Activated CD8-positive, alpha-beta T cell treated with anti-CD3 and anti-CD28 coated beads for 36 hours (primary cell): ENCODE data around the gene ENTPD3. TPM values are rescaled to one million over a fixed set of nuclear protein-coding genes. Genes with fewer than 3 reads are reported as not detected.
A peak's percentile ranks its signal among the peaks of the same experiment; 100 is the strongest.

Experiments
- ATAC-seq: fragments of 200-7000 bp; cut with Tn5 transposase; one replicate; pipeline ENCODE4 v1.10.0; 2021; ENCODE audit warnings: mild to moderate bottlenecking, moderate library complexity
- CTCF ChIA-PET: fragments of 350-600 bp; sonication (Branson Sonifier 250); formaldehyde crosslinking; loops from one replicate; lab custom pipeline; 2021; ENCODE audit warnings: antibody characterized with exemption; lab: Charles Lee
- POLR2A ChIA-PET: fragments of 350-600 bp; sonication (Branson Sonifier 250); formaldehyde crosslinking; loops from one replicate; lab custom pipeline; 2021; ENCODE audit warnings: antibody characterized with exemption; lab: Charles Lee
- DNase-seq: peaks from one replicate; pipeline ENCODE4 v3.0.0-alpha.2; 2020
- H3K27ac Mint-ChIP-seq: one replicate; pipeline ENCODE4 v1.8.0; 2021; ENCODE audit warnings: mild to moderate bottlenecking, mixed read lengths
- H3K27me3 Mint-ChIP-seq: one replicate; pipeline ENCODE4 v1.8.0; 2021; ENCODE audit warnings: mixed read lengths
- H3K36me3 Mint-ChIP-seq: one replicate; pipeline ENCODE4 v1.8.0; 2021; ENCODE audit warnings: low read depth, mixed read lengths
- H3K4me1 Mint-ChIP-seq: one replicate; pipeline ENCODE4 v1.8.0; 2021; ENCODE audit warnings: low read depth, mixed read lengths
- H3K4me3 Mint-ChIP-seq: one replicate; pipeline ENCODE4 v1.8.0; 2021; ENCODE audit warnings: mild to moderate bottlenecking, moderate library complexity, mixed read lengths
- H3K9me3 Mint-ChIP-seq: one replicate; pipeline ENCODE4 v1.8.0; 2021; ENCODE audit warnings: mixed read lengths
- intact Hi-C: fragments of 100-400 bp; cut with micrococcal nuclease; formaldehyde crosslinking; loops from one replicate; pipeline ENCODE4 v1.10.0; 2022
- total RNA-seq, 2 experiments: library from RNA; stranded (reverse); gene quantifications; one replicate each; pipeline ENCODE4 v1.2.3, GENCODE V29; 2021
- TF ChIP-seq, protein P1 (sequence below): fragments of 200-600 bp; IDR thresholded peaks from one replicate; pipeline ENCODE4 v1.8.0; 2022; ENCODE audit warnings: antibody characterized with exemption, mild to moderate bottlenecking

Gene ENTPD3
- total RNA-seq, 2 experiments from 2014 or later: not detected

GRCh38 chr3:40414270-40414669 is 27.3 kb downstream of the ENTPD3 start:
- CTCF ChIA-PET: interaction anchor here (0.7 kb wide), 1 partner anchor 11 kb away, joined by 3 read pairs; no protein-coding TSS in a partner anchor
- Mint-ChIP-seq H3K27me3 (peaks cover 11% of the 10 kb centered on the region), H3K36me3 (no peaks in the 10 kb centered on the region), H3K4me1 (no peaks in the 10 kb centered on the region), H3K9me3 (no peaks in the 10 kb centered on the region), H3K4me3 (no peak overlapping the region), H3K27ac (no peak overlapping the region)
- ATAC-seq (no peak), DNase-seq (no peak)
- intact Hi-C loops: no loop called here
- POLR2A ChIA-PET: no interaction called here
- TF ChIP-seq, protein P1, sequence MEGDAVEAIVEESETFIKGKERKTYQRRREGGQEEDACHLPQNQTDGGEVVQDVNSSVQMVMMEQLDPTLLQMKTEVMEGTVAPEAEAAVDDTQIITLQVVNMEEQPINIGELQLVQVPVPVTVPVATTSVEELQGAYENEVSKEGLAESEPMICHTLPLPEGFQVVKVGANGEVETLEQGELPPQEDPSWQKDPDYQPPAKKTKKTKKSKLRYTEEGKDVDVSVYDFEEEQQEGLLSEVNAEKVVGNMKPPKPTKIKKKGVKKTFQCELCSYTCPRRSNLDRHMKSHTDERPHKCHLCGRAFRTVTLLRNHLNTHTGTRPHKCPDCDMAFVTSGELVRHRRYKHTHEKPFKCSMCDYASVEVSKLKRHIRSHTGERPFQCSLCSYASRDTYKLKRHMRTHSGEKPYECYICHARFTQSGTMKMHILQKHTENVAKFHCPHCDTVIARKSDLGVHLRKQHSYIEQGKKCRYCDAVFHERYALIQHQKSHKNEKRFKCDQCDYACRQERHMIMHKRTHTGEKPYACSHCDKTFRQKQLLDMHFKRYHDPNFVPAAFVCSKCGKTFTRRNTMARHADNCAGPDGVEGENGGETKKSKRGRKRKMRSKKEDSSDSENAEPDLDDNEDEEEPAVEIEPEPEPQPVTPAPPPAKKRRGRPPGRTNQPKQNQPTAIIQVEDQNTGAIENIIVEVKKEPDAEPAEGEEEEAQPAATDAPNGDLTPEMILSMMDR: no peak

DNA sequence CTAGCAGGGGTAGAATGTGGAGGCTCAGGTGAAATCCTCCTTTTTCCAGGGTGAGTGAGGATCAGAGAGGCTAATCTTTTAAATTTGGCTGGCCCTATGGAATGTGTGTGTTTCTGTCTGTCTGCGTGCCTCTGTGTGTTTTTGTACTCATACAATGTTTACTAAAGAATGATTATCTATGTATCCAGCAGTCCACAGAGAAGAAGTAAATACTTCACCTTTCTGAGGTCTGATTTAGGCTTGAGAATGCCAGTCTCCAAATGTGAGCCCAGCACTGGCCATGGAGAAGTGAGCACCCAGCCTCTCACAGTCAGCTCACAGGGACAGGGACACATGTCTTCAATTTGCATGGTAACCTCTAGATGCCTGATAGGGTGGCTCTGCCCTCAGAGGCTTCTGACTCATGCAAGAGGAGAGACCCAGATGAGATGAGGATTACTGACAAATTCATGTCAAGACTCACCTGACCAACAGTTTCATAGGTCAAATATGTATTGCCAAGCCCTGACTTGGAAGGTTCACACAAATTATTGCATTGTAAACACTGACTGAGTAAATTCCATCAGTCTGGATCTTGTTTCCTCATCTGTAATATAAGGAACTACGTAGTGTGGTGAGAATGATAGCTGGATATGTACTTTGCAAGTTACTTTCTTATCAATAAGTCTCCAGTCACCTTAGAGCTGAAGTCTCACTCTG is 31.0 kb downstream of the ENTPD3 start:
- peaks cover 4% of the 10 kb centered on the region for H3K4me1 Mint-ChIP-seq
- ATAC-seq (peak; percentile 30), DNase-seq (no peak)
- ChIA-PET CTCF (interaction anchor here (1.5 kb wide), 1 partner anchor 226 kb away, joined by 3 read pairs; no protein-coding TSS in a partner anchor), POLR2A (no interaction called here)
- intact Hi-C loops: no loop called here
- H3K4me3 Mint-ChIP-seq: no peak overlapping the region
- H3K9me3 Mint-ChIP-seq: no peaks in the 10 kb centered on the region
- H3K36me3 Mint-ChIP-seq: no peaks in the 10 kb centered on the region
- H3K27me3 Mint-ChIP-seq: peaks cover 9% of the 10 kb centered on the region
- TF ChIP-seq, protein P1: no peak
- H3K27ac Mint-ChIP-seq: no peak overlapping the region

GRCh38 chr3:40422861-40423260 is 35.9 kb downstream of the ENTPD3 start:
- ATAC-seq: no peak
- H3K4me1 Mint-ChIP-seq: peaks cover 6% of the 10 kb centered on the region
- no peak for DNase-seq
- no peak overlapping the region for H3K4me3 Mint-ChIP-seq
- POLR2A ChIA-PET: no interaction called here
- H3K27me3 Mint-ChIP-seq: no peaks in the 10 kb centered on the region
- intact Hi-C loops: no loop called here
- TF ChIP-seq, protein P1: no peak
- no peaks in the 10 kb centered on the region for H3K9me3 Mint-ChIP-seq
- no peak overlapping the region for H3K27ac Mint-ChIP-seq
- peaks cover 3% of the 10 kb centered on the region for H3K36me3 Mint-ChIP-seq
- CTCF ChIA-PET: no interaction called here

- TF ChIP-seq, protein P1: no peak
- Mint-ChIP-seq H3K36me3 (peaks cover 3% of the 10 kb centered on the region), H3K4me1 (peaks cover 6% of the 10 kb centered on the region), H3K27me3 (no peaks in the 10 kb centered on the region), H3K27ac (no peak overlapping the region), H3K9me3 (no peaks in the 10 kb centered on the region), H3K4me3 (no peak overlapping the region)
- POLR2A ChIA-PET: no interaction called here
- DNase-seq (no peak), ATAC-seq (no peak)
- CTCF ChIA-PET: no interaction called here
- intact Hi-C loops: no loop called here
Measured at GRCh38 chr3:40427045-40427669, 40.2 kb downstream of the ENTPD3 start.

GRCh38 chr3:40432793-40433192 is 45.8 kb downstream of the ENTPD3 start:
- H3K4me1 Mint-ChIP-seq: no peaks in the 10 kb centered on the region
- H3K27me3 Mint-ChIP-seq: no peaks in the 10 kb centered on the region
- no peak overlapping the region for H3K4me3 Mint-ChIP-seq
- DNase-seq: no peak
- ChIA-PET POLR2A (no interaction called here), CTCF (no interaction called here)
- TF ChIP-seq, protein P1: no peak
- intact Hi-C loops: no loop called here
- no peaks in the 10 kb centered on the region for H3K9me3 Mint-ChIP-seq
- no peak overlapping the region for H3K27ac Mint-ChIP-seq
- no peaks in the 10 kb centered on the region for H3K36me3 Mint-ChIP-seq
- no peak for ATAC-seq
